ENCODE results near the gene GRPEL1.

- TF ChIP-seq CTCF (IDR thresholded peaks at IDR 0.05) (no peak), POLR2A (IDR thresholded peaks at IDR 0.05) (no peak)
Measured at GRCh38 chr4:7067126-7067451, 775 bp downstream of the GRPEL1 start.
